HCT116 (cell line): ENCODE measurements around the gene AP3D1. TPM values are rescaled to one million over a fixed set of nuclear protein-coding genes. Genes with fewer than 3 reads are reported as not detected.
"Not testable (repeated sequence)": the region's sequence is repeated elsewhere in the genome, so short reads cannot be mapped to it uniquely, and the experiment has no call there.

Experiments
- ATAC-seq: fragments of 200-7000 bp; cut with Tn5 transposase; 2 replicates; pipeline ENCODE4 v1.9.1; 2020; ENCODE audit warnings: mild to moderate bottlenecking, moderate library complexity
- BruUV-seq: library from RNA; stranded (reverse); fragments of 400-500 nt; replicated peaks from 2 replicates; lab custom pipeline; 2021; lab: Mats Ljungman, UMichigan
- CTCF ChIA-PET: fragments of 300-600 bp; sonication (Branson Sonifier 250); formaldehyde crosslinking; loops from one replicate; lab custom pipeline; 2021; ENCODE audit warnings: antibody characterized with exemption; lab: Charles Lee
- POLR2A ChIA-PET: fragments of 300-600, 350-600 bp; sonication (Branson Sonifier 250); formaldehyde crosslinking; loops from one replicate; lab custom pipeline; 2021; ENCODE audit warnings: antibody characterized with exemption; lab: Charles Lee
- RAD21 ChIA-PET, 2 experiments: fragments of 300-600 bp; sonication (Branson Sonifier 250); formaldehyde crosslinking; loops; one replicate each; lab custom pipeline; 2023; ENCODE audit warnings: low total read pairs in 2 of 2; ENCODE audit not compliant: uncharacterized antibody in 2 of 2, unreplicated experiment in 2 of 2, low non-redundant PET in 1 of 2; lab: Charles Lee
- DNase-seq: peaks from one replicate; pipeline ENCODE4 v3.0.0-alpha.2; 2010; ENCODE audit warnings: low read depth, low spot score
- H2AFZ ChIP-seq: fragments of 200-600 bp; shearing (Covaris generic), sonication (generic); 2 replicates; pipeline ENCODE4 v1.6.1; 2017; ENCODE audit warnings: low read depth, mixed run types, mixed read lengths, antibody characterized with exemption, low read length; ENCODE audit not compliant: poor library complexity, severe bottlenecking
- H3K27ac ChIP-seq: 2 replicates; pipeline ENCODE4 v1.5.1; 2012; ENCODE audit warnings: low read depth, low read length
- H3K27me3 ChIP-seq: fragments of 200-600 bp; sonication (generic); 2 replicates; pipeline ENCODE4 v1.6.1; 2016; ENCODE audit warnings: mixed run types, low read length, mixed read lengths; ENCODE audit not compliant: insufficient read depth
- H3K36me3 ChIP-seq, 2 experiments: fragments of 200-500 bp in 1 of 2; fragments of 200-600 bp in 1 of 2; sonication (Bioruptor generic) in 1 of 2; sonication (generic) in 1 of 2; 2 replicates each; pipeline versions ENCODE4 v1.5.1 to v1.6.1; 2014 to 2016; ENCODE audit warnings: low read length in 2 of 2, inconsistent platforms in 1 of 2, mixed read lengths in 1 of 2, mixed run types in 1 of 2; ENCODE audit not compliant: insufficient read depth in 2 of 2, control insufficient read depth in 1 of 2
- H3K4me1 ChIP-seq, 2 experiments: fragments of 200-600 bp in 1 of 2; sonication (generic) in 1 of 2; 2 replicates each; pipeline versions ENCODE4 v1.5.1 to v1.6.1; 2012 to 2017; ENCODE audit warnings: low read length in 2 of 2, inconsistent platforms in 1 of 2, mild to moderate bottlenecking in 1 of 2, mixed read lengths in 1 of 2, mixed run types in 1 of 2, moderate library complexity in 1 of 2; ENCODE audit not compliant: insufficient read depth in 2 of 2, control insufficient read depth in 1 of 2
- H3K4me2 ChIP-seq: fragments of 200-600 bp; sonication (generic); 2 replicates; pipeline ENCODE4 v1.6.1; 2017; ENCODE audit warnings: mixed run types, low read length, mixed read lengths
- H3K4me3 ChIP-seq, 2 experiments: fragments of 200-600 bp in 1 of 2; sonication (generic) in 1 of 2; replicated peaks in 1 of 2; 2 replicates each; pipeline ENCODE4 v1.5.1; 2011 to 2016; ENCODE audit warnings: low read length in 2 of 2, control low read depth in 1 of 2, low read depth in 1 of 2, mild to moderate bottlenecking in 1 of 2, mixed read lengths in 1 of 2, mixed run types in 1 of 2
- H3K79me2 ChIP-seq: fragments of 200-600 bp; sonication (generic); 2 replicates; pipeline ENCODE4 v1.6.1; 2017; ENCODE audit warnings: mild to moderate bottlenecking, mixed run types, low read length, moderate library complexity, mixed read lengths; ENCODE audit not compliant: insufficient read depth
- H3K9ac ChIP-seq: fragments of 200-600 bp; sonication (generic); 2 replicates; pipeline ENCODE4 v1.6.1; 2016; ENCODE audit warnings: low read length, mixed read lengths
- H3K9me2 ChIP-seq: fragments of 200-600 bp; sonication (generic), shearing (Covaris generic); 2 replicates; pipeline ENCODE4 v1.6.1; 2017; ENCODE audit warnings: mixed run types, mild to moderate bottlenecking, moderate library complexity; ENCODE audit not compliant: insufficient read depth
- H3K9me3 ChIP-seq, 2 experiments: fragments of 200-500 bp in 1 of 2; fragments of 200-600 bp in 1 of 2; sonication (Bioruptor generic) in 1 of 2; sonication (generic) in 1 of 2; 2 replicates each; pipeline ENCODE4 v1.6.1; 2014 to 2017; ENCODE audit warnings: low read length in 2 of 2, mixed read lengths in 2 of 2, inconsistent platforms in 1 of 2, low read depth in 1 of 2, mild to moderate bottlenecking in 1 of 2, mixed run types in 1 of 2, moderate library complexity in 1 of 2; ENCODE audit not compliant: control insufficient read depth in 1 of 2, insufficient read depth in 1 of 2
- H4K20me1 ChIP-seq: fragments of 200-600 bp; sonication (generic), shearing (Covaris generic); 2 replicates; pipeline ENCODE4 v1.6.1; 2017; ENCODE audit warnings: mixed run types, mild to moderate bottlenecking, moderate library complexity; ENCODE audit not compliant: insufficient read depth
- POLR2A ChIP-seq: IDR thresholded peaks from 2 replicates; pipeline ENCODE4 v1.7.0; 2011; ENCODE audit warnings: borderline replicate concordance; ENCODE audit not compliant: insufficient read depth, insufficient read length; ENCODE audit errors: extremely low read depth
- POLR2AphosphoS5 ChIP-seq: IDR thresholded peaks from 2 replicates; pipeline ENCODE4 v1.6.1; 2011; ENCODE audit warnings: mild to moderate bottlenecking, low read depth, low read length, moderate library complexity
- intact Hi-C: fragments of 100-400 bp; cut with micrococcal nuclease; formaldehyde crosslinking; loops from 2 replicates; pipeline ENCODE4 v1.10.0; 2022
- total RNA-seq: library from RNA; stranded (reverse); gene quantifications from one replicate; pipeline ENCODE4 v1.2.1, GENCODE V29; 2021; ENCODE audit not compliant: unreplicated experiment
- TF ChIP-seq, protein P1 (sequence below): IDR thresholded peaks from 2 replicates; pipeline ENCODE4 v1.6.1; 2012

The AP3D1 gene
- total RNA-seq, 1 experiment from 2014 or later: 137 TPM

DNA sequence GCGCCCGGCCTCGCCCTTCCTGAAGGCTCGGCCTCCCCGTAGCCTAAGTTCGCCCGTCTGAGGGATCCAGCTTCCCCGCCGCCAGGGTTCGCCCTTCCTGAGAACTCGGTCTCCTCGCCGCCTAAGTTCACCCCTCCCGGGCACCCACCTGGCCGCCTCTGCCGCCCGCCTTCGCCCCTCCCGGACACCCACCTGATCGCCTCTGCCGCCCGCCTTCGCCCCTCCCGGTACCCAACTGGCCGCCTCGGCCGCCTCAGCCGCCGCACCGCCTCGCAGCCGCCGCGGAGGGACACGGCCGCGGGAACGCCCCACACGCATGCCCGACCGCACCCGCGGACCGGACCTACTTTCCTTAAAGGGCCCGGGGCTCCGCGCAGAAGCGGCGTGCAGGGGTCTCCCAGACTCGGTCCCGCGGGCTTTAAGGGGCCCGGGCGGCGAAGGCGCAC is 55.3 kb downstream of the AP3D1 start, which contains the start of gene MOB3A (continued):
- peak; percentile 79 for TF ChIP-seq POLR2AphosphoS5
- TF ChIP-seq, protein P1, sequence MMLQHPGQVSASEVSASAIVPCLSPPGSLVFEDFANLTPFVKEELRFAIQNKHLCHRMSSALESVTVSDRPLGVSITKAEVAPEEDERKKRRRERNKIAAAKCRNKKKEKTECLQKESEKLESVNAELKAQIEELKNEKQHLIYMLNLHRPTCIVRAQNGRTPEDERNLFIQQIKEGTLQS: no peak

DNA sequence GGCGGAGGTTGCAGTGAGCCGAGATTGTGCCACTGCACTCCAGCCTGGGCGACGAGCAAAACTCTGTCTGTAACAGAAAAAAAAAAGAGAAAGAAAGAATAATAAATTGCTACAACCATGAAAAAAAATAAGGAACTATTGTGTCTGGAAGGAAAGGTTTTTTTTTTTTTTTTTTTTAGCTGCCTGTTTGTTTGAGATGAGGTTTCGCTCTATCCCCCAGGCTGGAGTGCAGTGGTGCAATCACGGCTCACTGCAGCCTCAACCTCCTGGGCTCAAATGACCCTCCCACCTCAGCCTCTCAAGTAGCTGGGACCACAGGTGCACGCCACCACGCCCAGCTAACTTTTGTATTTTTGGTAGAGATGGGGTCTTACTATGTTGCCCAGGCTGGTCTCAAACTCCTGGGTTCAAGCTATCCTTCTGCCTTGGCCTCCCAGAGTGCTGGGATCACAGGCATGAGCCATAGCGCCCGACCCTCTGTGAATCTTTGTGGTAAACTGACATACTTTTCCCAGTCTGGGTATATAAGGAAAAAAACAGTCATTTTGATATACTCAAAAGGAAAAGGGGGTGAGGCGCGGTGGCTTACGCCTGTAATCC is 59.3 kb downstream of the AP3D1 start:
- ChIA-PET POLR2A (interaction anchor here (0.6 kb wide), 3 partner anchors 19 to 68 kb away, joined by 3 to 4 read pairs (median 3); no protein-coding TSS in a partner anchor), CTCF (interaction anchor here (0.6 to 0.9 kb wide), 2 partner anchors 21 to 76 kb away, joined by 3 to 9 read pairs; partner anchors contain the start of gene BTBD2)
- H3K27ac ChIP-seq, H3K36me3 ChIP-seq, RAD21 ChIA-PET, H3K9me2 ChIP-seq, H3K9me3 ChIP-seq, intact Hi-C loops, H3K9ac ChIP-seq, H3K4me2 ChIP-seq, H4K20me1 ChIP-seq, H3K4me3 ChIP-seq, ATAC-seq, H3K27me3 ChIP-seq, H2AFZ ChIP-seq, DNase-seq, BruUV-seq: not testable (repeated sequence)
- Histone ChIP-seq H3K79me2 (peaks cover 29% of the 10 kb centered on the region), H3K4me1 (peaks cover 32 to 56% of the 10 kb centered on the region in 2 experiments)

DNA sequence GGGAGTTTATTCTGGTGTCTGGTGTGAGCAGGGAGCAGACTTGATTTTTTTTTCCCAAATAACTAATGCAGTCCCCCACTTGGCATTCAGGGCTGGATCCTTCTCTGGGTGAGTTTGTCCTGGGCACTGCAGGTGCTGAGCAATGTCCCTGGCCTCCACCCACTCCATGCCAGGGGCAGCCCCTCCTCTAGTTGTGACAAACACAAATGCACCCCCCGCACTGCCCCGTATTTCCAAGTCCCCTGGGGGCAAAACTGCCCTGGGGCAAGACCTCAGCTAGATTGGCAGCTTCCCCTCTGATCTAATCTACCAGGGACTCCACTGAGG is 61.7 kb downstream of the AP3D1 start:
- POLR2A ChIA-PET: no interaction called here
- H3K9me2 ChIP-seq: no peaks in the 10 kb centered on the region
- intact Hi-C loops: no loop called here
- H3K79me2 ChIP-seq: peaks cover 18% of the 10 kb centered on the region
- H3K9ac ChIP-seq: peak overlapping the region; percentile 38
- H3K36me3 ChIP-seq: peaks cover 2 to 3% of the 10 kb centered on the region in 2 experiments; a peak in 1 of 4 replicates
- peak overlapping the region; percentile 54; the same call in 1 of the 2 replicates for H3K27ac ChIP-seq
- no peaks in the 10 kb centered on the region for H3K9me3 ChIP-seq
- peak overlapping the region; percentile 65 for H3K4me2 ChIP-seq
- ATAC-seq (no peak), DNase-seq (no peak)
- RAD21 ChIA-PET: no interaction called here
- 0 out of 4 replicates have a peak overlapping the region, but pooled peaks of 1 of the 2 experiments have one; percentile 16 for H3K4me3 ChIP-seq
- H4K20me1 ChIP-seq: no peaks in the 10 kb centered on the region
- H2AFZ ChIP-seq: no peak overlapping the region
- CTCF ChIA-PET: no interaction called here
- BruUV-seq: no TSS peak
- peaks cover 39 to 60% of the 10 kb centered on the region in 2 experiments for H3K4me1 ChIP-seq
- no peaks in the 10 kb centered on the region for H3K27me3 ChIP-seq
- TF ChIP-seq POLR2AphosphoS5 (peak; percentile 19; the same call in 1 of the 2 replicates), POLR2A (no peak)
